Stimulated activated CD8-positive, alpha-beta memory T cell treated with anti-CD3 and anti-CD28 coated beads, Interleukin-7, amount 100 ng/mL, for 24 hours (primary cell): Measurements from ENCODE around the gene MPL.
A peak's percentile ranks its signal among the peaks of the same experiment; 100 is the strongest.
"Not testable (repeated sequence)": the region's sequence is repeated elsewhere in the genome, so short reads cannot be mapped to it uniquely, and the experiment has no call there.

ENCODE experiments used
- DNase-seq: peaks from one replicate; pipeline ENCODE4 v3.0.0-alpha.2; 2020; ENCODE audit warnings: low read depth

Gene MPL

GRCh38 chr1:43354936-43355335, 17.3 kb downstream of the MPL start:
- DNase-seq, result no peak

DNA sequence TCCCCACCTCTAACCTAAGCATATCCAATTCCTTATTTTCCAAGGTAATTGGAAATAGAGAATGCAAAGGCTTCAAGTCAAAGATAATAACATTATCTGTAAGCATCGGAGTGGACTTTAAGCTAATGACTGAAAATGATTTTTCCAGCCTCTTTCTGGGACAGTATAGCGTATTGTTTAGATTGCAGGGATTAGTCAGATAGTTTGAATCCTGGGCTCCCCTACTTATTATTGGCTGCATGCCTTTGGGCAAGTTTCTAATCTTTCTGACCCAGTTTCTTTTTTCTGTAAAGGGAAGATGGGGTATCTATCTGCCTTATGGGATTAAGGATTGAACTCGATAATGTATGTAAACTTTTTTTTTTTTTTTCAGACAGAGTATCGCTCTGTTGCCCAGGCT, 19.6 kb downstream of the MPL start:
- no peak for DNase-seq

GRCh38 chr1:43358121-43358745, 20.6 kb downstream of the MPL start:
- no peak for DNase-seq

GRCh38 chr1:43358746-43359693, 21.4 kb downstream of the MPL start, which contains the start of gene CDC20:
Gene CDC20 (plus strand): TSS chr1:43358981. CDS start chr1:43359216, 235 bp downstream.
- DNase-seq, result peak; percentile 98

DNA sequence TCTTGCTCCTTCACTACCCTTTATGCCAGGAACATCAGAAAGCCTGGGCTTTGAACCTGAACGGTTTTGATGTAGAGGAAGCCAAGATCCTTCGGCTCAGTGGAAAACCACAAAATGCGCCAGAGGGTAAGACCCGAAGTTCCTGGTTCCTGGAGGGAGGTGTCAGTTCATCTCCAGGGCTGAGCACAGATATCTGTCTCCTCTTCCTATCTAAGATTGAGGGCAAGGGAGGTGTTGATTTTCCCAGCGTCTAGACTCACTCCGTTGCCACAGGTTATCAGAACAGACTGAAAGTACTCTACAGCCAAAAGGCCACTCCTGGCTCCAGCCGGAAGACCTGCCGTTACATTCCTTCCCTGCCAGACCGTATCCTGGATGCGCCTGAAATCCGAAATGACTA, 22.1 kb downstream of the MPL start:
- DNase-seq, result no peak

DNA sequence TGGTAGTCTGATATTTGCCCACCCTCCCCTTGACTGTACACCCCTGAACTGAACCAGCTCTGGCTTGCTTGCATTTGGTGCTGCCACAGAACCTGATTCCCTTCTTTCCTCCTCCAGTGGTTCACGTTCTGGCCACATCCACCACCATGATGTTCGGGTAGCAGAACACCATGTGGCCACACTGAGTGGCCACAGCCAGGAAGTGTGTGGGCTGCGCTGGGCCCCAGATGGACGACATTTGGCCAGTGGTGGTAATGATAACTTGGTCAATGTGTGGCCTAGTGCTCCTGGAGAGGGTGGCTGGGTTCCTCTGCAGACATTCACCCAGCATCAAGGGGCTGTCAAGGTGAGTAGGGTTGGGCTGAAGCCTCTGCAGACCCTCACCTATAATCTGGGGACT, 23.0 kb downstream of the MPL start:
- no peak for DNase-seq

GRCh38 chr1:43363283-43363934, 25.8 kb downstream of the MPL start:
- DNase-seq, result no peak

DNA sequence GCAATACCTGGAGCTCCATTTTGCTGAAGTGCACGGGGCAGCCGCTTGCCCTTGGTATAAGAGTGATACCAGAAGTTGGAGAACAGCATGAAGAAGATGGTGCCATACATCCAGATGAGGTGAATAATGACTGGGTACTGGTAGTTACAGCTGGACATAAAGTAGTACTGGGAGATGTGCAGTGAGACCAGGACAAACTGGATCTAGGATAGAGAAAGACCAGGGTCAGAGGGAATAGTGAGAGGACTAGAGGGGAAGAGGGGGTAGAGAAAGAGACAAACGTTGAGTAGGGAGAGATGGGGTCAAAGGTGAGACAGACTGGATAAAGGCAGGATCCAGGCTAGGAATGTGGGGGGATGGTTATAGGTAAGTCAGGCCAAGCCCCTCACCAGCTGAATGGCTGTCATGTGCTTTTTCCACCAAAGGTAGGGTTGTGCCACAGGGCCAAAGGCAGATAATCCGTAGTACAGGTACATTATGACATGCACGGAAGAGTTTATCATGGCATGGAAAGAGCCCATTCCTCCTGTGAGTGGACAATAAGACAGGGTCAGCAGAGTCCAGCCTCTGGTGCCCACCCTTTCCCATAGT, 26.4 kb downstream of the MPL start:
- no peak for DNase-seq

- DNase-seq, result no peak
Measured at GRCh38 chr1:43365678-43366077, 28.1 kb downstream of the MPL start.

DNA sequence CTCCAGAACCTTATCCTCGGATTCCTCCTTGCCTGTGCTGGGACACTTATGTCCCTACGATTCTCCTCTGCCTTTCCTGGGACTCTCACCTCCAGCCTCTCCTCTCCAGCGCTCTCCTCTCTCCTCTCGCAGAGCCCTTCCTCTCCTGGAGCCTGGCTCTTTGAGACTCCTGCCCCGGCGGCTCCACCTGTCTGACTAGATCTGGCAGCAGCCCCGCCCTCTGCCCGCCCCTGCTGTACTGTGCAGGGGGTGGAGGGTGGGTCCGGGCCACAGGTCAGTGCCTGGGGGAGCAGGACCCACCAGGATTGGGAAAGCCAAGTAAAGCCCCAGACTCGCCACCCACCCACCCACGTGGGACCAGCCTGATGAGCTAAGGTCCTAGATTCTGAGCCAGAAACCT, 28.6 kb downstream of the MPL start:
- DNase-seq, result no peak

- no peak for DNase-seq
Measured at GRCh38 chr1:43366601-43367025, 29.0 kb downstream of the MPL start.

DNA sequence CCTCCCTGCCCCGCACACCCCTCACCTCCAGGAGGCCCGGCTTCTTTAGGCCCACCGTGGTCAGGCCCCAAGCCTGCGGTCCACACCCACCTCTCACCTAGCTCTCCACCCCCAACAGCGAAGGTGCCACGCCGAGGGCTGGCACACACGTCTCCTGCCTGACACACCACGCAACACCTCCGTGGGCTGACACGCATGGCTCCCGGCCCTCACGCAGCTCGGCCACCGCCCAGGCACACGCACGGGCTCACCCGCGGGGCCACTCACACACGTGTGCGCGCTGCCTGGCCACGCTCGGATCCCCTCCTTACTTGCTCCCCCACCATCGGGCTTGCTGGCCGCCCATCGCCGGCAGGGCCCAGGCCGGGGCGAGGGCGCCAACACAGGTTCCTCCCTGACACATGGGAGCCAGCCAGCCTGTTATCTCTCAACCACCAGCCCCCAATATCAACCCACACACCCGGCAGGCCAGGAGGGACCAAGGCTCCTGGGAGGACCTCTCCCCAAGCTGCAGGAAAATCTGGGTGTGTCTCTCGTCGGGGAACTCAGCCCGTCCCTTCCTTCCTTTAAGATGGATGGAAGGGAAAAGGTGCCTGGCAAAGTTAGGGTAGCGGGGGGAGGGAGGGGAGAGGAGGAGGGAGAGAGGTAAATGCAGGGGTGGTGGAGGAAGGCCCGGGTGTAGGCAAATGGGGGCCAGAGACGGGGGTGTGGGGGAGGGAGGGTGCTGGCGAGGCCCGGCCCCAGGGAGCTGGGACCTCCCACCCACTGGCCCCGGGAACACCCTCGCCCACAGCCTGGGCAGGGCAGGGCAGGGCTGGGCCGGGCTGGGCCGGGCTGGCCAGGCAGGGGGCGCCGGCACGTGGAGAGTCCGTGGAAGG, 29.6 kb downstream of the MPL start:
- DNase-seq, result no peak

GRCh38 chr1:43367904-43368645, 30.5 kb downstream of the MPL start, which contains the start of gene ELOVL1:
Gene ELOVL1 (minus strand): TSS chr1:43368011. CDS start chr1:43365609, 2,402 bp downstream.
- peak; percentile 81 for DNase-seq

- DNase-seq, result no peak
Measured at GRCh38 chr1:43368646-43369020, 31.0 kb downstream of the MPL start.

DNA sequence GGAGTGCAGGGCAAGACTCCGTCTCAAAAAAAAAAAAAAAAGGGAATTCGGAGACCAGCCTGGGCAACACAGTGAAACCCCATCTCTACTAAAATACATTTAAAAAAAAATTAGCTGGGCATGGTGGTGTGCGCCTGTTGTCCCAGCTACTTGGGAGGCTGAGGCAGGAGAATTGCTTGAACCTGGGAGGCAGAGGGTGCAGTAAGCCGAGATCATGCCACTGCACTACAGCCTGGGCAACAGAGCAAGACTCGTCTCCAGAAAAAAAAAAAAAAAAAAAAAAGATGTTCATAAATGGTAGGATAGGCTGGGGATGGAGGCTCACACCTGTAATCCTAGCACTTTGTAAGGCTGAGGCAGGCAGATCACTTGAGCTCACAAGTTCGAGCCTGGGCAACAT, 32.2 kb downstream of the MPL start:
- DNase-seq, result not testable (repeated sequence)

GRCh38 chr1:43370564-43370963, 32.9 kb downstream of the MPL start:
- DNase-seq, result no peak

DNA sequence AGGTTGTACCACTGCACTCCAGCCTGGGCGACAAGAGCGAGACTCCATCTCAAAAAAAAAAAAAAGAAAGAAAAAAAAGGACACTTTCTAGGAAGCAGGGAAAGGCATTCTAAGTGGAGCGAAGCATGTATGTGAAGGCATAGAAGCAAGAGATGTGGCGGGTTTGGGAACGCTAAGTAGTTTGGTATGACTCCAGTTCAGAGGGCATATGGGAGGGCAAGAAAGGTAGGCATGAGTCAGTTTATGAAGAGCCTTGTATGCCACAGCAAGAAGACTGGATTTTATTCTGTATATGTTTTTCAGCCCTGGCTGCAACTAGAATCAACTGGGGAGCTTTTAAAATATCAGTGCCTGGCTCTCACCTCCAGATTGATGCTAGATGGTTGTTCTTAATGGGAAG, 34.6 kb downstream of the MPL start:
- DNase-seq, result no peak

DNA sequence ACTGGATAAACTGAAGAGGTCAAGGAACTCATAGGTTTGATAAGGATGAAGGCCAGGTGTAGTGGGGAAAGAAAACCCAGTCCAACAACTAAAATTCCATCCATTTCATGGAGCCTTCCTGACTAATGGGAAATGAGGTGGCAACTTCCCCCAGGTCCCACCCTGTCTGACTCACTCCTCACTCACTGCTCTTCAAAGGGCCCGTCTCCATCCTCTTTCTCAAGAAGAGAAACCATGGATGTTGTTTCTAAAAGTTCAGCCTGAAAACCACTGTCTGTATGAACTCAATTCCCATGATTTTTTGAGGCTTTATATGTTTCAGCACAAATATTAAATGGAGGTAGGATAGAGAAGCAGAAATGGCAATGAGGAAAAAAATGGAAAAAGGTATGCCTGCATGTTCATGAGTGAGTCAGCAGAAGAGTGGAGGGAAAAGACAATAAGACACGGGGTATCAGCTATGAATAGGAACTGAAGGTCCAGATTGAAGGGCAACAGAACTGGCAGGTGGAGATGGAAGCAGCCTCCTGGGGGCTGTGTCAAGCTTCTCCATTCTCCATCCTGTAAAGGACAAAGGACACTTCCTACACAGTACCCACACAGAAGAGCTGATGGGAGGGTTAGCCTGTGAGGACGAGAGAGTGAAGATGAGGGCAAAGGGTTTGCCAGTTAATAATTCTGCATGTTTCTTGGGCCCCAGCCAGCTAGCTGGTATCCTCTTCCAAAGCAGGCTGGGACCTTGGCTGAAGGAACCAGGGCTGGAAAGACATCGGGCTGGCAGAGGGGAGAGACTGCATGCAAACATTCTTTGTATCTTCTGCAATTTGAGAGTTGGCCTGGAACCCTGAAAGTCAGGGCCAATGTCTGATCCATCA, 35.7 kb downstream of the MPL start:
- DNase-seq, result no peak

DNA sequence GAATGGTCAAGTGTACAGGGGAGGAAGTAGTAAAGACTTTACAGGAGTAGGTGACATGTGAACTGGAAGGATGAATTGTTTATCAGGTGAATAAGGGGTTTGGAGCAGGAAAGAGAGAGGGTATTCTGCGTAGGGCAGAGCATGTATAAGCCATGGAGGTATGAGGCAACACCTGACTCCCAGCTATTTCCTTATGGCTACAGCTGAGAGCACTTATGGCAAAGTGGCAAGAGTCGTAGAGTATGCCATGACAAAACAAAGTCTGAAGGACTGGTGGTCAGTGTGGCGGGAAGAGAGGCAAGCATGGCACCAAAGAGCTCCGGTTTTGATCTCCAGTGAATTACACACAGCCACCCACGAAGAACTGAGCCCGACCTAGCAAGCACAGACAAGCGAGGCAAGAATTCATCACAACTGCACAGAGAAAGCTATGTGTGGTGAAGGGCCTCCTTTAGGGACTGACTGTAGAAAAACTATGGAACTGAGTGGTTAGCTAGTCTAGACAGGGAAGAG, 39.2 kb downstream of the MPL start:
- DNase-seq, result no peak
